H1 (cell line): ENCODE data around the gene GTF2A1L. TPM values are rescaled to one million over a fixed set of nuclear protein-coding genes. Genes with fewer than 3 reads are reported as not detected.
"Not testable (repeated sequence)": the region's sequence is repeated elsewhere in the genome, so short reads cannot be mapped to it uniquely, and the experiment has no call there.

Source experiments
- CTCF ChIA-PET: fragments of 300-600 bp; sonication (Branson Sonifier 250); formaldehyde crosslinking; loops from one replicate; lab custom pipeline; 2021; ENCODE audit not compliant: partially characterized antibody; lab: Charles Lee
- POLR2A ChIA-PET: fragments of 300-600 bp; sonication (Branson Sonifier 250); formaldehyde crosslinking; loops from one replicate; lab custom pipeline; 2021; ENCODE audit warnings: inconsistent platforms; ENCODE audit not compliant: partially characterized antibody; lab: Charles Lee
- DNase-seq, 2 experiments: peaks; one replicate each; pipeline versions ENCODE4 v3.0.0 to v3.0.0-alpha.2; 2010 to 2022; ENCODE audit warnings: low spot score in 2 of 2, low read depth in 1 of 2, mixed read lengths in 1 of 2
- FAIRE-seq: peaks from 2 replicates; lab custom pipeline; 2011; peaks lifted over from hg19 to GRCh38; lab: Jason Lieb, UNC
- H2AFZ ChIP-seq: 2 replicates; pipeline ENCODE4 v1.8.1; 2012; ENCODE audit warnings: low read length, inconsistent platforms
- H2AK5ac ChIP-seq: 2 replicates; pipeline ENCODE4 v1.6.1; 2013; ENCODE audit warnings: low read depth, low read length
- H2BK120ac ChIP-seq: replicated peaks from 2 replicates; pipeline ENCODE3; 2013; ENCODE audit warnings: low read depth, low read length, inconsistent platforms
- H2BK12ac ChIP-seq: 2 replicates; pipeline ENCODE4 v1.6.1; 2013; ENCODE audit warnings: low read depth, low read length
- H2BK15ac ChIP-seq: 2 replicates; pipeline ENCODE4 v1.6.1; 2013; ENCODE audit warnings: low read length
- H2BK20ac ChIP-seq: 2 replicates; pipeline ENCODE4 v1.6.1; 2013; ENCODE audit warnings: low read length
- H2BK5ac ChIP-seq: 2 replicates; pipeline ENCODE4 v1.6.1; 2013; ENCODE audit warnings: low read depth, low read length
- H3K14ac ChIP-seq: 2 replicates; pipeline ENCODE4 v1.6.1; 2013; ENCODE audit warnings: inconsistent platforms; ENCODE audit not compliant: insufficient read length
- H3K18ac ChIP-seq: 2 replicates; pipeline ENCODE4 v1.6.1; 2013; ENCODE audit warnings: low read length; ENCODE audit errors: extremely low read depth
- H3K23ac ChIP-seq: 2 replicates; pipeline ENCODE4 v1.6.1; 2013; ENCODE audit warnings: inconsistent platforms; ENCODE audit not compliant: insufficient read length
- H3K23me2 ChIP-seq: 2 replicates; pipeline ENCODE4 v1.6.1; 2013; ENCODE audit warnings: low read depth, low read length
- H3K27ac ChIP-seq: 2 replicates; pipeline ENCODE4 v1.6.1; 2011; ENCODE audit warnings: low read depth, low read length, inconsistent platforms
- H3K27me3 ChIP-seq, 4 experiments: replicated peaks in 1 of 4; 1 replicate in 1 of 4; 2 replicates in 3 of 4; pipeline versions ENCODE4 v1.6.1 to v1.8.1; 2011 to 2013; ENCODE audit warnings: low read length in 3 of 4, mild to moderate bottlenecking in 3 of 4, inconsistent platforms in 2 of 4, mixed read lengths in 2 of 4, moderate library complexity in 1 of 4; ENCODE audit not compliant: control insufficient read depth in 3 of 4, insufficient read depth in 3 of 4; ENCODE audit errors: extremely low read depth in 1 of 4
- H3K36me3 ChIP-seq, 4 experiments: 2 replicates each; pipeline versions ENCODE4 v1.6.1 to v1.8.1; 2011 to 2013; ENCODE audit warnings: mild to moderate bottlenecking in 4 of 4, low read length in 3 of 4, moderate library complexity in 2 of 4, control low read depth in 1 of 4, inconsistent platforms in 1 of 4; ENCODE audit not compliant: insufficient read depth in 4 of 4, control insufficient read depth in 2 of 4
- H3K4ac ChIP-seq: replicated peaks from 2 replicates; pipeline ENCODE3; 2013; ENCODE audit warnings: low read length, low read depth, mixed read lengths, inconsistent platforms; ENCODE audit not compliant: insufficient read length
- H3K4me1 ChIP-seq, 4 experiments: replicated peaks in 1 of 4; 1 replicate in 1 of 4; 2 replicates in 3 of 4; pipeline versions ENCODE4 v1.6.1 to v1.8.1; 2011 to 2013; ENCODE audit warnings: low read length in 3 of 4, inconsistent platforms in 2 of 4, mixed read lengths in 1 of 4; ENCODE audit not compliant: insufficient read depth in 4 of 4, control insufficient read depth in 3 of 4
- H3K4me2 ChIP-seq, 2 experiments: 2 replicates each; pipeline versions ENCODE4 v1.6.1 to v1.8.1; 2011 to 2013; ENCODE audit warnings: low read depth in 2 of 2, low read length in 2 of 2, control low read depth in 1 of 2, inconsistent platforms in 1 of 2, mild to moderate bottlenecking in 1 of 2; ENCODE audit not compliant: insufficient read depth in 1 of 2
- H3K4me3 ChIP-seq, 4 experiments: fragments of 200-600, 300-600 bp in 1 of 4; sonication (generic), shearing (Covaris generic), sonication (Bioruptor Twin) in 1 of 4; 2 replicates each; pipeline versions ENCODE4 v1.5.1 to v1.8.1; 2011 to 2016; ENCODE audit warnings: low read length in 4 of 4, low read depth in 3 of 4, control low read depth in 2 of 4, inconsistent platforms in 2 of 4, mild to moderate bottlenecking in 2 of 4, mixed read lengths in 1 of 4, moderate library complexity in 1 of 4; ENCODE audit not compliant: insufficient read depth in 2 of 4; ENCODE audit errors: extremely low read depth in 1 of 4
- H3K56ac ChIP-seq: replicated peaks from 2 replicates; pipeline ENCODE3; 2013; ENCODE audit warnings: low read depth, mild to moderate bottlenecking, mixed read lengths, low read length, inconsistent platforms; ENCODE audit not compliant: insufficient read length
- H3K79me1 ChIP-seq: 2 replicates; pipeline ENCODE4 v1.6.1; 2013; ENCODE audit warnings: low read depth, low read length, control low read depth
- H3K79me2 ChIP-seq, 2 experiments: 2 replicates each; pipeline versions ENCODE4 v1.6.1 to v1.8.1; 2012 to 2013; ENCODE audit warnings: low read length in 2 of 2, mild to moderate bottlenecking in 2 of 2, inconsistent platforms in 1 of 2; ENCODE audit not compliant: insufficient read depth in 2 of 2, control insufficient read depth in 1 of 2
- H3K9ac ChIP-seq, 4 experiments: replicated peaks in 1 of 4; 1 replicate in 1 of 4; 2 replicates in 3 of 4; pipeline versions ENCODE4 v1.6.1 to v1.8.1; 2011 to 2013; ENCODE audit warnings: low read depth in 3 of 4, low read length in 3 of 4, control low read depth in 2 of 4, mild to moderate bottlenecking in 2 of 4, moderate library complexity in 2 of 4, inconsistent platforms in 1 of 4; ENCODE audit errors: extremely low read depth in 1 of 4
- H3K9me3 ChIP-seq, 2 experiments: 2 replicates each; pipeline versions ENCODE4 v1.6.1 to v1.8.1; 2012 to 2013; ENCODE audit warnings: mild to moderate bottlenecking in 2 of 2, moderate library complexity in 2 of 2, control low read depth in 1 of 2, inconsistent platforms in 1 of 2, low read depth in 1 of 2, low read length in 1 of 2, mixed read lengths in 1 of 2; ENCODE audit not compliant: insufficient read depth in 2 of 2
- H4K20me1 ChIP-seq, 2 experiments: replicated peaks in 1 of 2; 2 replicates each; pipeline versions ENCODE3 to v1.8.1; 2011 to 2013; ENCODE audit warnings: inconsistent platforms in 2 of 2, low read length in 2 of 2, mild to moderate bottlenecking in 1 of 2; ENCODE audit not compliant: insufficient read depth in 2 of 2, control insufficient read depth in 1 of 2
- H4K5ac ChIP-seq: 2 replicates; pipeline ENCODE4 v1.6.1; 2013; ENCODE audit warnings: low read length, low read depth, mixed read lengths, inconsistent platforms; ENCODE audit not compliant: insufficient read length
- H4K8ac ChIP-seq: 2 replicates; pipeline ENCODE4 v1.8.0; 2013; ENCODE audit warnings: mild to moderate bottlenecking, moderate library complexity, low read length, inconsistent platforms; ENCODE audit not compliant: insufficient read depth; ENCODE audit errors: extremely low read depth
- H4K91ac ChIP-seq: replicated peaks from 2 replicates; pipeline ENCODE3; 2013; ENCODE audit warnings: low read length, mixed read lengths, inconsistent platforms; ENCODE audit not compliant: insufficient read length
- WGBS, 2 experiments: shearing (Covaris generic) in 1 of 2; methylation state at CpG; one replicate each; pipeline versions ENCODE4 v1.1.6 to v1.1.7; 2013 to 2015; ENCODE audit warnings: low lambda C conversion rate in 2 of 2, mixed read lengths in 2 of 2, inconsistent platforms in 1 of 2, low coverage in 1 of 2, missing lambda C conversion rate in 1 of 2; ENCODE audit not compliant: insufficient replicate concordance in 2 of 2, insufficient coverage in 1 of 2, insufficient read length in 1 of 2; ENCODE audit errors: extremely low coverage in 1 of 2, missing lambda C conversion rate in 1 of 2; 5-methylcytosine and 5-hydroxymethylcytosine counted together
- polyA plus RNA-seq, 7 experiments: library from polyadenylated mRNA; depleted of rRNA in 3 of 7; stranded (reverse) in 5 of 7; unstranded in 2 of 7; fragments of >200 nt in 5 of 7; fragments of 200-250 nt in 2 of 7; gene quantifications; 1 replicate in 5 of 7; 2 replicates in 1 of 7; 4 replicates in 1 of 7; pipeline versions ENCODE4 v1.2.1 to v1.2.3, GENCODE V29; 2011 to 2013; ENCODE audit warnings: missing spikeins in 2 of 7, mixed read lengths in 2 of 7
- total RNA-seq: library from RNA; stranded (reverse); fragmentation: NEBNext Ultra II Directional; extraction: Animal tissue kit (Norgen Biotek cat#: 25700); gene quantifications from 2 replicates; pipeline ENCODE4 v1.2.1, GENCODE V29; 2021

Gene GTF2A1L
- total and polyA plus RNA-seq, 2 of the 8 experiments (the other 6 are each of a cell fraction or from before 2014, with no cell fraction given) = 0.18 TPM; not detected in 1

- H3K79me2 ChIP-seq, POLR2A ChIA-PET, H3K79me1 ChIP-seq, DNase-seq, H2BK20ac ChIP-seq, H2BK5ac ChIP-seq, H3K56ac ChIP-seq, H3K18ac ChIP-seq, H2BK12ac ChIP-seq, H3K14ac ChIP-seq, H3K4me1 ChIP-seq, FAIRE-seq, H3K23ac ChIP-seq, H3K9me3 ChIP-seq, H3K27ac ChIP-seq, H4K91ac ChIP-seq, H4K5ac ChIP-seq, H4K20me1 ChIP-seq, H3K23me2 ChIP-seq, H3K4me3 ChIP-seq, H4K8ac ChIP-seq, H2AFZ ChIP-seq, H3K9ac ChIP-seq, H2AK5ac ChIP-seq, H3K4ac ChIP-seq, H2BK120ac ChIP-seq, H3K36me3 ChIP-seq, H2BK15ac ChIP-seq, H3K27me3 ChIP-seq, CTCF ChIA-PET, H3K4me2 ChIP-seq: not testable (repeated sequence)
- 90% methylated on average over 7 of the region's 7 CpGs; no CpG with 5 or more reads in 1 of the 2 experiments for WGBS, 2 experiments
Measured at GRCh38 chr2:48596751-48597150, 20.9 kb upstream of the GTF2A1L start.
